GM23248 (cell line): Measurements from ENCODE around the gene KIF24. TPM values are rescaled to one million over a fixed set of nuclear protein-coding genes. Genes with fewer than 3 reads are reported as not detected.

ENCODE experiments used
- DNase-seq: peaks from one replicate; pipeline ENCODE4 v3.0.0-alpha.2; 2015
- H2AFZ ChIP-seq: fragments of 200-600 bp; sonication (generic); 2 replicates; pipeline ENCODE4 v1.6.1; 2016; ENCODE audit warnings: antibody characterized with exemption
- H3F3A ChIP-seq: fragments of 200-600 bp; sonication (generic); 2 replicates; pipeline ENCODE4 v1.6.1; 2016; ENCODE audit warnings: mild to moderate bottlenecking, antibody characterized with exemption, mixed run types; ENCODE audit not compliant: insufficient read depth
- H3K27ac ChIP-seq: fragments of 200-600 bp; sonication (generic); 2 replicates; pipeline ENCODE4 v1.5.1; 2016; ENCODE audit warnings: mild to moderate bottlenecking
- H3K27me3 ChIP-seq: fragments of 200-600 bp; sonication (generic); replicated peaks from 2 replicates; pipeline ENCODE4 v1.6.1; 2016; ENCODE audit warnings: mild to moderate bottlenecking; ENCODE audit not compliant: insufficient read depth
- H3K36me3 ChIP-seq: fragments of 200-600 bp; sonication (generic); 2 replicates; pipeline ENCODE4 v1.6.1; 2016; ENCODE audit warnings: low read depth, mild to moderate bottlenecking
- H3K4me1 ChIP-seq: fragments of 200-600 bp; sonication (generic); 2 replicates; pipeline ENCODE4 v1.6.1; 2016; ENCODE audit warnings: mild to moderate bottlenecking; ENCODE audit not compliant: insufficient read depth
- H3K4me2 ChIP-seq: fragments of 200-600 bp; sonication (generic); one replicate; pipeline ENCODE4 v1.6.1; 2016; ENCODE audit warnings: mild to moderate bottlenecking; ENCODE audit not compliant: unreplicated experiment
- H3K4me3 ChIP-seq: fragments of 200-600 bp; sonication (generic); 2 replicates; pipeline ENCODE4 v1.5.1; 2016; ENCODE audit warnings: mild to moderate bottlenecking
- H3K79me2 ChIP-seq: fragments of 200-600 bp; sonication (generic); 2 replicates; pipeline ENCODE4 v1.6.1; 2016; ENCODE audit warnings: mild to moderate bottlenecking; ENCODE audit not compliant: insufficient read depth
- H3K9ac ChIP-seq: fragments of 200-600 bp; sonication (generic); 2 replicates; pipeline ENCODE4 v1.6.1; 2016; ENCODE audit warnings: mild to moderate bottlenecking
- H3K9me2 ChIP-seq: fragments of 200-600 bp; sonication (generic); 2 replicates; pipeline ENCODE4 v1.6.1; 2016; ENCODE audit warnings: mixed run types, mild to moderate bottlenecking, moderate library complexity; ENCODE audit not compliant: insufficient read depth
- H3K9me3 ChIP-seq: fragments of 200-600 bp; sonication (generic); one replicate; pipeline ENCODE4 v1.6.1; 2017; ENCODE audit warnings: low read depth
- H4K20me1 ChIP-seq: fragments of 200-600 bp; sonication (generic); 2 replicates; pipeline ENCODE4 v1.6.0; 2016; ENCODE audit not compliant: insufficient read depth
- EZH2 ChIP-seq: fragments of 200-600 bp; sonication (generic); IDR thresholded peaks from 2 replicates; pipeline ENCODE4 v1.6.1; 2018; ENCODE audit warnings: antibody characterized with exemption, mild to moderate bottlenecking; ENCODE audit not compliant: insufficient read depth, poor library complexity, severe bottlenecking
- EZH2phosphoT487 ChIP-seq: fragments of 200-600 bp; sonication (generic); IDR thresholded peaks from 2 replicates; pipeline ENCODE4 v1.6.1; 2018; ENCODE audit warnings: antibody characterized with exemption, moderate library complexity, mild to moderate bottlenecking, low read depth; ENCODE audit not compliant: insufficient read depth
- WGBS, 2 experiments: methylation state at CpG; one replicate each; pipeline ENCODE4 v1.1.6; 2015 to 2017; ENCODE audit warnings: low lambda C conversion rate in 2 of 2, low coverage in 1 of 2; ENCODE audit errors: missing lambda C conversion rate in 2 of 2; 5-methylcytosine and 5-hydroxymethylcytosine counted together
- in situ Hi-C: fragments of 300-500 bp; cut with MboI; formaldehyde crosslinking; loops from 2 replicates; pipeline ENCODE4 v1.15.0; 2020
- polyA plus RNA-seq: library from polyadenylated mRNA; unstranded; fragments of >200 nt; fragmentation: Nextera tagmentation; extraction: Ambion mirVana; gene quantifications from 2 replicates; pipeline ENCODE4 v1.2.1, GENCODE V29; 2016
- small RNA-seq: library from RNA; depleted of rRNA; stranded (forward); fragments of <200 nt; gene quantifications from one replicate; pipeline ENCODE3, GENCODE V24; 2014; ENCODE audit warnings: low read depth, low replicate concordance
- total RNA-seq: library from RNA; depleted of rRNA; stranded (reverse); fragments of >200 nt; shearing (Covaris generic); gene quantifications from 2 replicates; pipeline ENCODE4 v1.2.3, GENCODE V29; 2014; rRNA removed

The KIF24 gene
- total and polyA plus RNA-seq, 2 experiments from 2014 or later, result 0.95 to 1.6 TPM

GRCh38 chr9:34279411-34279810, 49.7 kb downstream of the KIF24 start:
- H3K4me1 ChIP-seq, result no peaks in the 10 kb centered on the region
- no peak overlapping the region for H2AFZ ChIP-seq
- no peak overlapping the region for H3K27ac ChIP-seq
- no peak overlapping the region for H3K9ac ChIP-seq
- H3K36me3 ChIP-seq, result no peaks in the 10 kb centered on the region
- no peaks in the 10 kb centered on the region for H3K9me3 ChIP-seq
- H3F3A ChIP-seq, result no peaks in the 10 kb centered on the region
- 71% methylated on average over 3 of the region's 3 CpGs for WGBS, 2 experiments
- H3K27me3 ChIP-seq, result no peaks in the 10 kb centered on the region
- no peaks in the 10 kb centered on the region for H3K9me2 ChIP-seq
- DNase-seq, result peak; percentile 9
- no peak overlapping the region for H3K4me2 ChIP-seq
- H4K20me1 ChIP-seq, result no peaks in the 10 kb centered on the region
- H3K79me2 ChIP-seq, result no peaks in the 10 kb centered on the region
- in situ Hi-C loops, result no loop called here
- TF ChIP-seq EZH2 (no peak), EZH2phosphoT487 (no peak)
- H3K4me3 ChIP-seq, result no peak overlapping the region

Small RNA genes lying within 50 kb of the gene (small RNA-seq; reads per million reads assigned to genes)
- 2.2 reads per million, percentile 67 among the genes with 10 or more reads in this experiment for gene RNU2-50P

Other genes starting within 250 kb of the KIF24 start
- 21.1 and 22.2 TPM in 2 replicates for gene DCAF12, start 202.6 kb downstream of the KIF24 start, total RNA-seq
- 21.7 and 23.6 TPM in 2 replicates for gene DCAF12, start 202.6 kb downstream of the KIF24 start, polyA plus RNA-seq
- 18.3 and 26.8 TPM in 2 replicates for gene UBAP1, start 150.2 kb downstream of the KIF24 start, total RNA-seq
- 50.1 and 52.2 TPM in 2 replicates for gene UBAP1, start 150.2 kb downstream of the KIF24 start, polyA plus RNA-seq
- 7.6 and 12.5 TPM in 2 replicates for gene NUDT2, start 301 bp upstream of the KIF24 start, total RNA-seq
- gene NUDT2, start 301 bp upstream of the KIF24 start, polyA plus RNA-seq, result 14.3 and 17.6 TPM in 2 replicates
- gene MYORG, start 47.6 kb upstream of the KIF24 start, total RNA-seq, result 0.13 and 1.1 TPM in 2 replicates
- gene MYORG, start 47.6 kb upstream of the KIF24 start, polyA plus RNA-seq, result 0.72 and 0.73 TPM in 2 replicates
- gene FAM219A, start 129.3 kb upstream of the KIF24 start, total RNA-seq, result 9.1 and 12.3 TPM in 2 replicates
- 7.6 and 7.8 TPM in 2 replicates for gene FAM219A, start 129.3 kb upstream of the KIF24 start, polyA plus RNA-seq
- not detected in 2 replicates for gene DNAI1, start 129.5 kb upstream of the KIF24 start, total RNA-seq
- not detected in 2 replicates for gene DNAI1, start 129.5 kb upstream of the KIF24 start, polyA plus RNA-seq
- not detected in 2 replicates for gene ENHO, start 193.7 kb upstream of the KIF24 start, total RNA-seq
- 0.35 TPM in 1 of 2 replicates, not detected in the other for gene ENHO, start 193.7 kb upstream of the KIF24 start, polyA plus RNA-seq